SU-DHL-6 (cell line): ENCODE measurements around the gene SFTA2.
A peak's percentile ranks its signal among the peaks of the same experiment; 100 is the strongest.
"Not testable (repeated sequence)": the region's sequence is repeated elsewhere in the genome, so short reads cannot be mapped to it uniquely, and the experiment has no call there.

Source experiments
- H2AFZ ChIP-seq: fragments of 200-600 bp; sonication (generic); 2 replicates; pipeline ENCODE4 v1.6.1; 2014; ENCODE audit warnings: low read depth, mild to moderate bottlenecking, moderate library complexity, mixed read lengths, antibody characterized with exemption, low read length; ENCODE audit not compliant: severe bottlenecking
- H3F3A ChIP-seq: fragments of 200-600 bp; shearing (Covaris generic); 2 replicates; pipeline ENCODE4 v1.6.0; 2016; ENCODE audit warnings: antibody characterized with exemption, mild to moderate bottlenecking; ENCODE audit not compliant: insufficient read depth
- H3K27ac ChIP-seq: fragments of 200-600 bp; sonication (generic); 2 replicates; pipeline ENCODE4 v1.5.1; 2016; ENCODE audit warnings: low read depth, mild to moderate bottlenecking, low read length, moderate library complexity, mixed read lengths
- H3K27me3 ChIP-seq: fragments of 200-600 bp; sonication (generic), shearing (Covaris generic); 2 replicates; pipeline ENCODE4 v1.6.0; 2014; ENCODE audit warnings: mild to moderate bottlenecking, low read length
- H3K36me3 ChIP-seq: fragments of 200-600 bp; sonication (generic); 2 replicates; pipeline ENCODE4 v1.6.1; 2014; ENCODE audit warnings: mild to moderate bottlenecking, low read length, mixed read lengths
- H3K4me2 ChIP-seq: fragments of 300-600, 200-600 bp; shearing (Covaris generic), sonication (generic); 2 replicates; pipeline ENCODE4 v1.6.0; 2014; ENCODE audit warnings: low read length, low read depth, mild to moderate bottlenecking; ENCODE audit not compliant: poor library complexity, severe bottlenecking
- H3K4me3 ChIP-seq: fragments of 200-600 bp; sonication (generic); 2 replicates; pipeline ENCODE4 v1.5.1; 2014; ENCODE audit warnings: antibody characterized with exemption, low read length, mild to moderate bottlenecking, mixed read lengths; ENCODE audit not compliant: insufficient read depth, poor library complexity, severe bottlenecking
- H3K79me2 ChIP-seq: fragments of 200-600 bp; sonication (generic); 2 replicates; pipeline ENCODE4 v1.6.1; 2014; ENCODE audit warnings: mild to moderate bottlenecking, low read length, moderate library complexity; ENCODE audit not compliant: insufficient read depth
- H3K9ac ChIP-seq: fragments of 200-600 bp; sonication (generic); 2 replicates; pipeline ENCODE4 v1.7.0; 2014; ENCODE audit warnings: mild to moderate bottlenecking, low read length
- H3K9me2 ChIP-seq: fragments of 200-600 bp; sonication (generic); replicated peaks from 2 replicates; pipeline ENCODE4 v1.6.1; 2014; ENCODE audit warnings: low read length; ENCODE audit not compliant: insufficient read depth
- H3K9me3 ChIP-seq: fragments of 200-600 bp; sonication (generic); 2 replicates; pipeline ENCODE4 v1.6.1; 2014; ENCODE audit warnings: low read length, mixed read lengths; ENCODE audit not compliant: insufficient read depth
- H4K20me1 ChIP-seq: fragments of 200-600 bp; sonication (generic); 2 replicates; pipeline ENCODE4 v1.6.1; 2014; ENCODE audit warnings: low read depth, mild to moderate bottlenecking, antibody characterized with exemption, low read length, moderate library complexity, mixed read lengths
- CTCF ChIP-seq: fragments of 200-600 bp; sonication (generic); IDR thresholded peaks from one replicate; pipeline ENCODE4 v1.5.1; 2017; ENCODE audit warnings: antibody characterized with exemption, mild to moderate bottlenecking, low read length, moderate library complexity; ENCODE audit not compliant: insufficient read depth, poor library complexity, severe bottlenecking
- EZH2phosphoT487 ChIP-seq: fragments of 200-600 bp; sonication (generic), shearing (Covaris generic); conservative IDR thresholded peaks from 2 replicates; pipeline ENCODE4 v1.6.1; 2018; ENCODE audit warnings: mild to moderate bottlenecking, antibody characterized with exemption, low read length, moderate library complexity, mixed read lengths

SFTA2 gene

GRCh38 chr6:30908700-30909099 lies 23.3 kb downstream of the SFTA2 start:
- Histone ChIP-seq H3K9me3 (no peaks in the 10 kb centered on the region), H3K27ac (no peak overlapping the region), H4K20me1 (no peaks in the 10 kb centered on the region), H3K4me3 (peak overlapping the region; percentile 96), H3K27me3 (no peaks in the 10 kb centered on the region), H3F3A (peaks cover 9% of the 10 kb centered on the region; the same call in 1 of the 2 replicates), H3K9ac (peak overlapping the region; percentile 81), H3K9me2 (no peaks in the 10 kb centered on the region), H3K36me3 (no peaks in the 10 kb centered on the region), H2AFZ (no peak overlapping the region), H3K4me2 (peak overlapping the region; percentile 89), H3K79me2 (peaks cover 19% of the 10 kb centered on the region)
- TF ChIP-seq CTCF (no peak), EZH2phosphoT487 (no peak)

- Histone ChIP-seq H3K9me2 (no peaks in the 10 kb centered on the region), H3K4me3 (peak within 1 kb of the TSS; percentile 96), H3F3A (peaks cover 9% of the 10 kb centered on the region; the same call in 1 of the 2 replicates), H3K27ac (no peak within 1 kb of the TSS), H3K36me3 (no peaks in the 10 kb centered on the region), H3K9me3 (no peaks in the 10 kb centered on the region), H3K9ac (peak within 1 kb of the TSS; percentile 81), H3K79me2 (peaks cover 19% of the 10 kb centered on the region), H3K4me2 (peak within 1 kb of the TSS; percentile 89), H3K27me3 (no peaks in the 10 kb centered on the region), H2AFZ (peak within 1 kb of the TSS; percentile 92), H4K20me1 (no peaks in the 10 kb centered on the region)
- TF ChIP-seq CTCF (no peak), EZH2phosphoT487 (no peak)
Observed at GRCh38 chr6:30907758-30908591, 24.0 kb downstream of the SFTA2 start, which contains the start of gene GTF2H4. TSS of gene GTF2H4 (plus strand) at chr6:30908207.

GRCh38 chr6:30907290-30907757 lies 24.6 kb downstream of the SFTA2 start:
- not testable (repeated sequence) for H3K27ac ChIP-seq, H3K27me3 ChIP-seq, H3K36me3 ChIP-seq, H3F3A ChIP-seq, H3K9me3 ChIP-seq, H4K20me1 ChIP-seq, H3K9me2 ChIP-seq
- Histone ChIP-seq H3K9ac (peak overlapping the region; percentile 81), H3K79me2 (peaks cover 19% of the 10 kb centered on the region), H3K4me2 (peak overlapping the region; percentile 45), H2AFZ (peak overlapping the region; percentile 73), H3K4me3 (peak overlapping the region; percentile 96)

- no peaks in the 10 kb centered on the region for H3K9me3 ChIP-seq
- H3F3A ChIP-seq = peaks cover 9% of the 10 kb centered on the region; the same call in 1 of the 2 replicates
- H2AFZ ChIP-seq = no peak overlapping the region
- H3K27me3 ChIP-seq = no peaks in the 10 kb centered on the region
- H3K9me2 ChIP-seq = no peaks in the 10 kb centered on the region
- no peak for TF ChIP-seq CTCF
- no peak for TF ChIP-seq EZH2phosphoT487
- H4K20me1 ChIP-seq = no peaks in the 10 kb centered on the region
- H3K4me3 ChIP-seq = no peak overlapping the region
- no peaks in the 10 kb centered on the region for H3K36me3 ChIP-seq
- H3K9ac ChIP-seq = no peak overlapping the region
- no peak overlapping the region for H3K27ac ChIP-seq
- no peak overlapping the region for H3K4me2 ChIP-seq
- H3K79me2 ChIP-seq = peaks cover 2% of the 10 kb centered on the region
Observed at GRCh38 chr6:30903236-30903635, 28.7 kb downstream of the SFTA2 start.
